GM12878 (cell line): ENCODE data around the gene BRCA1. TPM values are rescaled to one million over a fixed set of nuclear protein-coding genes. Genes with fewer than 3 reads are reported as not detected.

Experiments
- ATAC-seq: fragments of 200-7000 bp; cut with Tn5 transposase; 3 replicates; pipeline ENCODE4 v1.9.1; 2020; ENCODE audit warnings: mild to moderate bottlenecking, moderate library complexity
- BruUV-seq: library from RNA; stranded (reverse); fragments of 400-500 nt; replicated peaks from 2 replicates; lab custom pipeline; 2021; lab: Mats Ljungman, UMichigan
- CTCF ChIA-PET: fragments of 300-600 bp; sonication (Branson Sonifier 250); formaldehyde crosslinking; extraction: SDS; loops from one replicate; lab custom pipeline; 2021; ENCODE audit warnings: inconsistent platforms; lab: Yijun Ruan, JAX
- POLR2A ChIA-PET: fragments of 350-600 bp; formaldehyde crosslinking; extraction: SDS; loops from one replicate; lab custom pipeline; 2021; ENCODE audit warnings: inconsistent platforms; lab: Charles Lee
- RAD21 ChIA-PET: fragments of 300-600 bp; sonication (Branson Sonifier 250); formaldehyde crosslinking; loops from one replicate; lab custom pipeline; 2023; ENCODE audit warnings: antibody characterized with exemption; ENCODE audit not compliant: unreplicated experiment; lab: Charles Lee
- SMC1A ChIA-PET: fragments of 300-600 bp; sonication (Branson Sonifier 250); formaldehyde crosslinking; loops from one replicate; lab custom pipeline; 2023; ENCODE audit not compliant: unreplicated experiment, uncharacterized antibody; lab: Charles Lee
- DNase-seq: peaks from one replicate; pipeline ENCODE4 v3.0.0-alpha.2; 2011; ENCODE audit warnings: low read depth, low spot score
- FAIRE-seq: peaks from 3 replicates; lab custom pipeline; 2011; peaks lifted over from hg19 to GRCh38; lab: Jason Lieb, UNC
- H2AFZ ChIP-seq: 2 replicates; pipeline ENCODE4 v1.6.0; 2011; ENCODE audit warnings: low read depth, low read length, control low read depth; ENCODE audit not compliant: control insufficient read depth
- H3K27ac ChIP-seq: 2 replicates; pipeline ENCODE4 v1.5.1; 2011; ENCODE audit warnings: control low read depth; ENCODE audit not compliant: control insufficient read depth, insufficient read depth
- H3K27me3 ChIP-seq, 2 experiments: replicated peaks in 1 of 2; 2 replicates each; pipeline versions ENCODE4 v1.6.0 to v1.6.1; 2011; ENCODE audit warnings: low read length in 1 of 2; ENCODE audit not compliant: control insufficient read depth in 2 of 2, insufficient read depth in 2 of 2
- H3K36me3 ChIP-seq, 2 experiments: 2 replicates each; pipeline ENCODE4 v1.5.1; 2011; ENCODE audit warnings: low read length in 1 of 2; ENCODE audit not compliant: control insufficient read depth in 2 of 2, insufficient read depth in 2 of 2
- H3K4me1 ChIP-seq: 2 replicates; pipeline ENCODE4 v1.6.1; 2011; ENCODE audit warnings: mild to moderate bottlenecking, low read length, moderate library complexity, mixed read lengths; ENCODE audit not compliant: control insufficient read depth, insufficient read depth
- H3K4me2 ChIP-seq: 2 replicates; pipeline ENCODE4 v1.6.0; 2011; ENCODE audit warnings: control low read depth; ENCODE audit not compliant: control insufficient read depth, insufficient read depth
- H3K4me3 ChIP-seq: fragments of 200-600 bp; sonication (generic); 2 replicates; pipeline ENCODE4 v1.5.1; 2016
- H3K79me2 ChIP-seq: 2 replicates; pipeline ENCODE4 v1.6.0; 2011; ENCODE audit warnings: low read length; ENCODE audit not compliant: control insufficient read depth, insufficient read depth
- H3K9ac ChIP-seq: 2 replicates; pipeline ENCODE4 v1.8.0; 2011; ENCODE audit warnings: low read length, control low read depth, mixed read lengths; ENCODE audit not compliant: control insufficient read depth, insufficient read depth
- H3K9me3 ChIP-seq: replicated peaks from 3 replicates; pipeline ENCODE4 v1.5.1; 2011; ENCODE audit warnings: mild to moderate bottlenecking, low read length; ENCODE audit not compliant: control insufficient read depth, insufficient read depth
- H4K20me1 ChIP-seq: 2 replicates; pipeline ENCODE4 v1.6.0; 2011; ENCODE audit not compliant: control insufficient read depth, insufficient read depth
- ASH2L ChIP-seq: fragments of 300-600, 200-600 bp; sonication (generic); IDR thresholded peaks from 2 replicates; pipeline ENCODE4 v1.6.1; 2017; ENCODE audit warnings: low read depth, mild to moderate bottlenecking, borderline replicate concordance
- ATF7 ChIP-seq: fragments of 450-650 bp; IDR thresholded peaks from 2 replicates; pipeline ENCODE4 v1.6.1; 2016; ENCODE audit warnings: low read depth, mild to moderate bottlenecking
- CEBPB ChIP-seq, 2 experiments: fragments of 150-350 bp in 1 of 2; IDR thresholded peaks; 2 replicates each; pipeline ENCODE4 v1.6.1; 2012 to 2014; ENCODE audit warnings: low read depth in 2 of 2, low read length in 2 of 2, borderline replicate concordance in 1 of 2, inconsistent platforms in 1 of 2
- DPF2 ChIP-seq: fragments of 450-650 bp; IDR thresholded peaks from 2 replicates; pipeline ENCODE4 v1.6.1; 2017; ENCODE audit warnings: mild to moderate bottlenecking
- EZH2 ChIP-seq: IDR thresholded peaks from 2 replicates; pipeline ENCODE4 v1.6.1; 2012; ENCODE audit warnings: low read depth, mild to moderate bottlenecking, control low read depth, inconsistent platforms, low read length, borderline replicate concordance; ENCODE audit not compliant: control insufficient read depth
- HCFC1 ChIP-seq: fragments of 150-350 bp; IDR thresholded peaks from 2 replicates; pipeline ENCODE4 v1.6.1; 2014; ENCODE audit warnings: low read length
- KLF5 ChIP-seq: fragments of 450-650 bp; IDR thresholded peaks from 2 replicates; pipeline ENCODE4 v1.6.1; 2014; ENCODE audit warnings: mild to moderate bottlenecking; ENCODE audit not compliant: partially characterized antibody
- MLLT1 ChIP-seq: fragments of 450-650 bp; IDR thresholded peaks from 2 replicates; pipeline ENCODE4 v1.6.1; 2016; ENCODE audit warnings: mild to moderate bottlenecking
- REST ChIP-seq: IDR thresholded peaks from 2 replicates; pipeline ENCODE4 v1.6.1; 2012; ENCODE audit warnings: mild to moderate bottlenecking, low read depth, low read length
- STAT3 ChIP-seq: IDR thresholded peaks from 2 replicates; pipeline ENCODE4 v1.6.1; 2011; ENCODE audit warnings: low read depth, low read length, improper control_type of control experiment
- TBL1XR1 ChIP-seq: IDR thresholded peaks from 2 replicates; pipeline ENCODE4 v1.6.1; 2012; ENCODE audit warnings: low read depth, low read length, improper control_type of control experiment
- USF1 ChIP-seq: IDR thresholded peaks from 2 replicates; pipeline ENCODE4 v1.6.1; 2011; ENCODE audit warnings: borderline replicate concordance, low read depth, mild to moderate bottlenecking, moderate library complexity, mixed read lengths, low read length; ENCODE audit not compliant: insufficient read depth; ENCODE audit errors: extremely low read length
- YBX1 ChIP-seq: fragments of 450-650 bp; IDR thresholded peaks from 2 replicates; pipeline ENCODE4 v1.6.1; 2016; ENCODE audit warnings: antibody characterized with exemption
- WGBS: methylation state at CpG from one replicate; pipeline ENCODE4 v1.1.6; 2016; ENCODE audit warnings: low lambda C conversion rate; ENCODE audit not compliant: insufficient replicate concordance, insufficient coverage; ENCODE audit errors: missing lambda C conversion rate; 5-methylcytosine and 5-hydroxymethylcytosine counted together
- in situ Hi-C: fragments of 300-500 bp; cut with MboI; formaldehyde crosslinking; loops from 9 replicates; pipeline ENCODE4 v1.14.3; 2018; ENCODE audit warnings: mixed read lengths
- intact Hi-C: fragments of 100-400 bp; cut with micrococcal nuclease; formaldehyde crosslinking; loops from one replicate; pipeline ENCODE4 v1.14.2; 2022; ENCODE audit not compliant: unreplicated experiment
- polyA plus RNA-seq, 11 experiments: library from polyadenylated mRNA; depleted of rRNA in 4 of 11; unstranded in 6 of 11; stranded (reverse) in 5 of 11; fragments of >200 nt; fragmentation: Nextera tagmentation in 4 of 11; fragmentation: Illumina TruSeq in 1 of 11; extraction: Ambion mirVana in 4 of 11; extraction: Trizol in 1 of 11; gene quantifications; 1 replicate in 1 of 11; 2 replicates in 10 of 11; pipeline versions ENCODE4 v1.2.1 to v1.2.3, GENCODE V29; 2011 to 2016; ENCODE audit warnings: inconsistent platforms in 2 of 11, missing spikeins in 2 of 11, low read depth in 1 of 11
- total RNA-seq, 4 experiments: library from RNA; depleted of rRNA in 3 of 4; stranded (reverse); fragments of >200 nt in 3 of 4; fragmentation: Illumina TruSeq in 1 of 4; extraction: Trizol in 1 of 4; gene quantifications; 2 replicates each; pipeline versions ENCODE4 v1.2.1 to v1.2.3, GENCODE V29; 2013 to 2021

Gene BRCA1
- total and polyA plus RNA-seq, 10 of the 15 experiments (the other 5 are each of a cell fraction or from before 2014, with no cell fraction given): 16.8 to 71.2 (median 44.2) TPM

GRCh38 chr17:43019418-43019817 lies 105.7 kb downstream of the BRCA1 start:
- Histone ChIP-seq H3K27ac (no peak overlapping the region), H3K9me3 (no peaks in the 10 kb centered on the region), H2AFZ (no peak overlapping the region), H3K9ac (no peak overlapping the region), H3K4me3 (no peak overlapping the region), H3K4me2 (no peak overlapping the region), H3K36me3 (no peaks in the 10 kb centered on the region), H3K79me2 (no peaks in the 10 kb centered on the region), H4K20me1 (no peaks in the 10 kb centered on the region), H3K4me1 (peaks cover 6% of the 10 kb centered on the region; the same call in 1 of the 2 replicates), H3K27me3 (no peaks in the 10 kb centered on the region)
- ChIA-PET CTCF (no interaction called here), POLR2A (no interaction called here), RAD21 (no interaction called here), SMC1A (interaction anchor here (1.2 kb wide), 1 partner anchor 12 kb away, joined by 3 read pairs; the partner anchor contains the start of gene IFI35)
- in situ Hi-C loops (no loop called here), intact Hi-C loops (no loop called here)
- ATAC-seq (no peak), DNase-seq (no peak), FAIRE-seq (no peak)
- TF ChIP-seq TBL1XR1 (no peak), ASH2L (no peak), DPF2 (no peak), REST (no peak), MLLT1 (no peak), KLF5 (no peak), ATF7 (no peak), STAT3 (no peak), EZH2 (no peak), YBX1 (no peak), HCFC1 (no peak), CEBPB (IDR thresholded peaks at IDR 0.05; ENCODE audit: borderline replicate concordance in 1 of 2, low read depth in 2 of 2, low read length in 2 of 2) (no peak), USF1 (no peak)
- BruUV-seq: no TSS peak
- WGBS: 59% methylated on average over 7 of the region's 7 CpGs
